Neural progenitor cell (in vitro differentiated cells): Measurements from ENCODE around the gene BDKRB2. TPM values are rescaled to one million over a fixed set of nuclear protein-coding genes. Genes with fewer than 3 reads are reported as not detected.

Experiments
- DNase-seq: peaks from one replicate; pipeline ENCODE4 v3.0.0-alpha.2; 2016; ENCODE audit warnings: low spot score
- H2AFZ ChIP-seq: fragments of 200-600 bp; sonication (generic); replicated peaks from 2 replicates; pipeline ENCODE4 v1.6.1; 2016; ENCODE audit warnings: antibody characterized with exemption
- H3F3A ChIP-seq: fragments of 200-600 bp; sonication (generic); 2 replicates; pipeline ENCODE4 v1.6.1; 2016; ENCODE audit warnings: antibody characterized with exemption, low read depth
- H3K27ac ChIP-seq: fragments of 200-600 bp; sonication (generic); 2 replicates; pipeline ENCODE4 v1.5.1; 2016; ENCODE audit warnings: mild to moderate bottlenecking
- H3K27me3 ChIP-seq: fragments of 200-600 bp; sonication (generic); 2 replicates; pipeline ENCODE4 v1.6.1; 2016; ENCODE audit warnings: mild to moderate bottlenecking, moderate library complexity
- H3K36me3 ChIP-seq: fragments of 200-600 bp; sonication (generic); 2 replicates; pipeline ENCODE4 v1.5.1; 2016
- H3K4me1 ChIP-seq: fragments of 200-600 bp; sonication (generic); 2 replicates; pipeline ENCODE4 v1.6.1; 2016; ENCODE audit warnings: mixed run types
- H3K4me2 ChIP-seq: fragments of 200-600 bp; sonication (generic); 2 replicates; pipeline ENCODE4 v1.6.1; 2016
- H3K4me3 ChIP-seq: fragments of 200-600 bp; sonication (generic); 2 replicates; pipeline ENCODE4 v1.5.1; 2016
- H3K79me2 ChIP-seq: fragments of 200-600 bp; sonication (generic); 2 replicates; pipeline ENCODE4 v1.6.1; 2016; ENCODE audit warnings: low read depth
- H3K9ac ChIP-seq: fragments of 200-600 bp; sonication (generic); 2 replicates; pipeline ENCODE4 v1.6.1; 2016
- H3K9me3 ChIP-seq: fragments of 200-600 bp; sonication (generic); 2 replicates; pipeline ENCODE4 v1.5.1; 2016; ENCODE audit warnings: low read depth
- H4K20me1 ChIP-seq: fragments of 200-600 bp; sonication (generic); 2 replicates; pipeline ENCODE4 v1.6.1; 2016; ENCODE audit warnings: low read depth
- H3K27ac Mint-ChIP-seq: 3 replicates; pipeline ENCODE4 v1.8.0; 2021; ENCODE audit warnings: mixed read lengths
- H3K27me3 Mint-ChIP-seq: 2 replicates; pipeline ENCODE4 v1.8.0; 2022; ENCODE audit warnings: low read depth, mild to moderate bottlenecking, inconsistent platforms, moderate library complexity, mixed read lengths; ENCODE audit not compliant: insufficient read depth
- H3K36me3 Mint-ChIP-seq: 3 replicates; pipeline ENCODE4 v1.8.0; 2021; ENCODE audit warnings: mixed read lengths
- H3K4me1 Mint-ChIP-seq: 3 replicates; pipeline ENCODE4 v1.8.0; 2021; ENCODE audit warnings: mixed read lengths
- H3K4me3 Mint-ChIP-seq: 3 replicates; pipeline ENCODE4 v1.8.0; 2021; ENCODE audit warnings: mild to moderate bottlenecking, moderate library complexity, mixed read lengths
- H3K9me3 Mint-ChIP-seq: 3 replicates; pipeline ENCODE4 v1.8.0; 2020; ENCODE audit warnings: mixed read lengths
- CTCF ChIP-seq: fragments of 200-600 bp; sonication (generic); IDR thresholded peaks from 2 replicates; pipeline ENCODE4 v1.5.1; 2017; ENCODE audit warnings: antibody characterized with exemption, mild to moderate bottlenecking
- EZH2 ChIP-seq: fragments of 200-600 bp; sonication (generic); IDR thresholded peaks from 2 replicates; pipeline ENCODE4 v1.6.1; 2017; ENCODE audit warnings: antibody characterized with exemption, mild to moderate bottlenecking, moderate library complexity
- EZH2phosphoT487 ChIP-seq: fragments of 200-600 bp; sonication (generic); IDR thresholded peaks from 2 replicates; pipeline ENCODE4 v1.6.1; 2017; ENCODE audit warnings: antibody characterized with exemption
- total RNA-seq: library from RNA; depleted of rRNA; stranded (reverse); fragments of >200 nt; gene quantifications from 2 replicates; pipeline ENCODE4 v1.2.3, GENCODE V29; 2015; ENCODE audit warnings: low replicate concordance

The BDKRB2 gene
- total RNA-seq, 1 donor from 2014 or later: 0.37 TPM

GRCh38 chr14:96212896-96213295 is 8.3 kb downstream of the BDKRB2 start:
- Histone ChIP-seq H3K27me3 (no peaks in the 10 kb centered on the region), H2AFZ (no peak overlapping the region)
- H3K36me3 Mint-ChIP-seq: no peaks in the 10 kb centered on the region

GRCh38 chr14:96213871-96214465 is 9.3 kb downstream of the BDKRB2 start:
- H3K4me2 ChIP-seq: no peak overlapping the region
- H3K9ac ChIP-seq: no peak overlapping the region
- no peak overlapping the region for H3K27ac ChIP-seq

More at GRCh38 chr14:96212896-96213295, 8.3 kb downstream of the BDKRB2 start:
- DNase-seq: no peak
- Histone ChIP-seq H3K4me1 (no peaks in the 10 kb centered on the region), H3K79me2 (no peaks in the 10 kb centered on the region), H3K27ac (no peak overlapping the region), H3K4me2 (no peak overlapping the region), H3K9ac (no peak overlapping the region), H3F3A (no peaks in the 10 kb centered on the region), H4K20me1 (no peaks in the 10 kb centered on the region), H3K4me3 (no peak overlapping the region), H3K36me3 (no peaks in the 10 kb centered on the region), H3K9me3 (no peaks in the 10 kb centered on the region)
- no peak overlapping the region for H3K4me3 Mint-ChIP-seq
- H3K4me1 Mint-ChIP-seq: no peaks in the 10 kb centered on the region
- H3K27me3 Mint-ChIP-seq: peaks cover 6% of the 10 kb centered on the region
- TF ChIP-seq CTCF: no peak
- TF ChIP-seq EZH2phosphoT487: no peak
- TF ChIP-seq EZH2: no peak
- H3K27ac Mint-ChIP-seq: no peak overlapping the region
- peaks cover 10% of the 10 kb centered on the region for H3K9me3 Mint-ChIP-seq

GRCh38 chr14:96214793-96215192 is 10.2 kb downstream of the BDKRB2 start:
- Histone ChIP-seq H3K4me2 (no peak overlapping the region), H3K79me2 (no peaks in the 10 kb centered on the region), H3K27ac (no peak overlapping the region), H3K9ac (no peak overlapping the region), H3K4me3 (no peak overlapping the region), H3K27me3 (no peaks in the 10 kb centered on the region), H3F3A (no peaks in the 10 kb centered on the region), H3K4me1 (no peaks in the 10 kb centered on the region), H2AFZ (no peak overlapping the region), H4K20me1 (no peaks in the 10 kb centered on the region), H3K36me3 (no peaks in the 10 kb centered on the region), H3K9me3 (no peaks in the 10 kb centered on the region)
- Mint-ChIP-seq H3K36me3 (no peaks in the 10 kb centered on the region), H3K27me3 (peaks cover 6% of the 10 kb centered on the region), H3K4me1 (no peaks in the 10 kb centered on the region), H3K9me3 (peaks cover 10% of the 10 kb centered on the region), H3K27ac (no peak overlapping the region), H3K4me3 (no peak overlapping the region)
- DNase-seq: no peak
- TF ChIP-seq EZH2: no peak
- TF ChIP-seq EZH2phosphoT487: no peak
- no peak for TF ChIP-seq CTCF

More at GRCh38 chr14:96213871-96214465, 9.3 kb downstream of the BDKRB2 start:
- Histone ChIP-seq H4K20me1 (no peaks in the 10 kb centered on the region), H3K79me2 (no peaks in the 10 kb centered on the region), H3F3A (no peaks in the 10 kb centered on the region), H2AFZ (no peak overlapping the region), H3K9me3 (no peaks in the 10 kb centered on the region), H3K4me3 (no peak overlapping the region), H3K27me3 (no peaks in the 10 kb centered on the region), H3K4me1 (no peaks in the 10 kb centered on the region), H3K36me3 (no peaks in the 10 kb centered on the region)
- H3K9me3 Mint-ChIP-seq: peaks cover 10% of the 10 kb centered on the region
- no peaks in the 10 kb centered on the region for H3K4me1 Mint-ChIP-seq
- H3K4me3 Mint-ChIP-seq: no peak overlapping the region
- H3K36me3 Mint-ChIP-seq: no peaks in the 10 kb centered on the region
- no peak overlapping the region for H3K27ac Mint-ChIP-seq
- H3K27me3 Mint-ChIP-seq: peaks cover 6% of the 10 kb centered on the region
- no peak for DNase-seq
- TF ChIP-seq EZH2: no peak
- no peak for TF ChIP-seq EZH2phosphoT487
- no peak for TF ChIP-seq CTCF
